HCT116 (cell line): ENCODE data around the gene KRT222. TPM values are rescaled to one million over a fixed set of nuclear protein-coding genes. Genes with fewer than 3 reads are reported as not detected.

Source experiments
- ATAC-seq: fragments of 200-7000 bp; cut with Tn5 transposase; 2 replicates; pipeline ENCODE4 v1.9.1; 2020; ENCODE audit warnings: mild to moderate bottlenecking, moderate library complexity
- BruUV-seq: library from RNA; stranded (reverse); fragments of 400-500 nt; replicated peaks from 2 replicates; lab custom pipeline; 2021; lab: Mats Ljungman, UMichigan
- CTCF ChIA-PET: fragments of 300-600 bp; sonication (Branson Sonifier 250); formaldehyde crosslinking; loops from one replicate; lab custom pipeline; 2021; ENCODE audit warnings: antibody characterized with exemption; lab: Charles Lee
- POLR2A ChIA-PET: fragments of 300-600, 350-600 bp; sonication (Branson Sonifier 250); formaldehyde crosslinking; loops from one replicate; lab custom pipeline; 2021; ENCODE audit warnings: antibody characterized with exemption; lab: Charles Lee
- RAD21 ChIA-PET, 2 experiments: fragments of 300-600 bp; sonication (Branson Sonifier 250); formaldehyde crosslinking; loops; one replicate each; lab custom pipeline; 2023; ENCODE audit warnings: low total read pairs in 2 of 2; ENCODE audit not compliant: uncharacterized antibody in 2 of 2, unreplicated experiment in 2 of 2, low non-redundant PET in 1 of 2; lab: Charles Lee
- DNase-seq: peaks from one replicate; pipeline ENCODE4 v3.0.0-alpha.2; 2010; ENCODE audit warnings: low read depth, low spot score
- H2AFZ ChIP-seq: fragments of 200-600 bp; shearing (Covaris generic), sonication (generic); 2 replicates; pipeline ENCODE4 v1.6.1; 2017; ENCODE audit warnings: low read depth, mixed run types, mixed read lengths, antibody characterized with exemption, low read length; ENCODE audit not compliant: poor library complexity, severe bottlenecking
- H3K27ac ChIP-seq: 2 replicates; pipeline ENCODE4 v1.5.1; 2012; ENCODE audit warnings: low read depth, low read length
- H3K27me3 ChIP-seq: fragments of 200-600 bp; sonication (generic); 2 replicates; pipeline ENCODE4 v1.6.1; 2016; ENCODE audit warnings: mixed run types, low read length, mixed read lengths; ENCODE audit not compliant: insufficient read depth
- H3K36me3 ChIP-seq, 2 experiments: fragments of 200-500 bp in 1 of 2; fragments of 200-600 bp in 1 of 2; sonication (Bioruptor generic) in 1 of 2; sonication (generic) in 1 of 2; 2 replicates each; pipeline versions ENCODE4 v1.5.1 to v1.6.1; 2014 to 2016; ENCODE audit warnings: low read length in 2 of 2, inconsistent platforms in 1 of 2, mixed read lengths in 1 of 2, mixed run types in 1 of 2; ENCODE audit not compliant: insufficient read depth in 2 of 2, control insufficient read depth in 1 of 2
- H3K4me1 ChIP-seq, 2 experiments: fragments of 200-600 bp in 1 of 2; sonication (generic) in 1 of 2; 2 replicates each; pipeline versions ENCODE4 v1.5.1 to v1.6.1; 2012 to 2017; ENCODE audit warnings: low read length in 2 of 2, inconsistent platforms in 1 of 2, mild to moderate bottlenecking in 1 of 2, mixed read lengths in 1 of 2, mixed run types in 1 of 2, moderate library complexity in 1 of 2; ENCODE audit not compliant: insufficient read depth in 2 of 2, control insufficient read depth in 1 of 2
- H3K4me2 ChIP-seq: fragments of 200-600 bp; sonication (generic); 2 replicates; pipeline ENCODE4 v1.6.1; 2017; ENCODE audit warnings: mixed run types, low read length, mixed read lengths
- H3K4me3 ChIP-seq, 2 experiments: fragments of 200-600 bp in 1 of 2; sonication (generic) in 1 of 2; replicated peaks in 1 of 2; 2 replicates each; pipeline ENCODE4 v1.5.1; 2011 to 2016; ENCODE audit warnings: low read length in 2 of 2, control low read depth in 1 of 2, low read depth in 1 of 2, mild to moderate bottlenecking in 1 of 2, mixed read lengths in 1 of 2, mixed run types in 1 of 2
- H3K79me2 ChIP-seq: fragments of 200-600 bp; sonication (generic); 2 replicates; pipeline ENCODE4 v1.6.1; 2017; ENCODE audit warnings: mild to moderate bottlenecking, mixed run types, low read length, moderate library complexity, mixed read lengths; ENCODE audit not compliant: insufficient read depth
- H3K9ac ChIP-seq: fragments of 200-600 bp; sonication (generic); 2 replicates; pipeline ENCODE4 v1.6.1; 2016; ENCODE audit warnings: low read length, mixed read lengths
- H3K9me2 ChIP-seq: fragments of 200-600 bp; sonication (generic), shearing (Covaris generic); 2 replicates; pipeline ENCODE4 v1.6.1; 2017; ENCODE audit warnings: mixed run types, mild to moderate bottlenecking, moderate library complexity; ENCODE audit not compliant: insufficient read depth
- H3K9me3 ChIP-seq, 2 experiments: fragments of 200-500 bp in 1 of 2; fragments of 200-600 bp in 1 of 2; sonication (Bioruptor generic) in 1 of 2; sonication (generic) in 1 of 2; 2 replicates each; pipeline ENCODE4 v1.6.1; 2014 to 2017; ENCODE audit warnings: low read length in 2 of 2, mixed read lengths in 2 of 2, inconsistent platforms in 1 of 2, low read depth in 1 of 2, mild to moderate bottlenecking in 1 of 2, mixed run types in 1 of 2, moderate library complexity in 1 of 2; ENCODE audit not compliant: control insufficient read depth in 1 of 2, insufficient read depth in 1 of 2
- H4K20me1 ChIP-seq: fragments of 200-600 bp; sonication (generic), shearing (Covaris generic); 2 replicates; pipeline ENCODE4 v1.6.1; 2017; ENCODE audit warnings: mixed run types, mild to moderate bottlenecking, moderate library complexity; ENCODE audit not compliant: insufficient read depth
- CBX3 ChIP-seq: IDR thresholded peaks from 2 replicates; pipeline ENCODE4 v1.6.1; 2012; ENCODE audit warnings: low read depth
- CTCF ChIP-seq, 3 experiments: fragments of 200-600 bp in 1 of 3; sonication (generic) in 1 of 3; IDR thresholded peaks in 2 of 3; conservative IDR thresholded peaks in 1 of 3; 2 replicates each; pipeline ENCODE4 v1.5.1; 2012 to 2017; ENCODE audit warnings: low read depth in 2 of 3, low read length in 2 of 3, antibody characterized with exemption in 1 of 3, borderline replicate concordance in 1 of 3, control low read depth in 1 of 3, mild to moderate bottlenecking in 1 of 3, mixed read lengths in 1 of 3, mixed run types in 1 of 3, moderate library complexity in 1 of 3; ENCODE audit not compliant: insufficient read depth in 1 of 3
- EGR1 ChIP-seq: IDR thresholded peaks from 2 replicates; pipeline ENCODE4 v1.6.1; 2012; ENCODE audit warnings: low read depth
- ELF1 ChIP-seq: IDR thresholded peaks from 2 replicates; pipeline ENCODE4 v1.6.1; 2012; ENCODE audit warnings: low read depth, borderline replicate concordance
- MAX ChIP-seq: IDR thresholded peaks from 2 replicates; pipeline ENCODE4 v1.6.1; 2012
- POLR2A ChIP-seq: IDR thresholded peaks from 2 replicates; pipeline ENCODE4 v1.7.0; 2011; ENCODE audit warnings: borderline replicate concordance; ENCODE audit not compliant: insufficient read depth, insufficient read length; ENCODE audit errors: extremely low read depth
- RAD21 ChIP-seq: IDR thresholded peaks from 2 replicates; pipeline ENCODE4 v1.6.1; 2012; ENCODE audit warnings: low read depth, mild to moderate bottlenecking
- REST ChIP-seq: IDR thresholded peaks from 2 replicates; pipeline ENCODE4 v1.6.1; 2012; ENCODE audit warnings: low read depth
- SIN3A ChIP-seq: IDR thresholded peaks from 2 replicates; pipeline ENCODE4 v1.6.1; 2012; ENCODE audit warnings: low read depth
- SP1 ChIP-seq: IDR thresholded peaks from 2 replicates; pipeline ENCODE4 v1.6.1; 2012; ENCODE audit warnings: low read depth
- SRF ChIP-seq: IDR thresholded peaks from 2 replicates; pipeline ENCODE4 v1.6.1; 2012; ENCODE audit warnings: low read depth
- TCF7L2 ChIP-seq: IDR thresholded peaks from 2 replicates; pipeline ENCODE4 v1.7.0; 2011; ENCODE audit warnings: borderline replicate concordance, inconsistent platforms; ENCODE audit not compliant: insufficient read depth, insufficient read length; ENCODE audit errors: extremely low read depth
- YY1 ChIP-seq: IDR thresholded peaks from 2 replicates; pipeline ENCODE4 v1.6.1; 2011; ENCODE audit warnings: low read length, low read depth, moderate library complexity, mild to moderate bottlenecking; ENCODE audit not compliant: insufficient replicate concordance; ENCODE audit errors: extremely low read depth
- ZBTB33 ChIP-seq: IDR thresholded peaks from 2 replicates; pipeline ENCODE4 v1.6.1; 2011; ENCODE audit warnings: mild to moderate bottlenecking, low read length, moderate library complexity; ENCODE audit not compliant: insufficient replicate concordance; ENCODE audit errors: extremely low read depth
- ZFX ChIP-seq: fragments of 450-650 bp; IDR thresholded peaks from 2 replicates; pipeline ENCODE4 v1.6.1; 2017
- intact Hi-C: fragments of 100-400 bp; cut with micrococcal nuclease; formaldehyde crosslinking; loops from 2 replicates; pipeline ENCODE4 v1.10.0; 2022
- total RNA-seq: library from RNA; stranded (reverse); gene quantifications from one replicate; pipeline ENCODE4 v1.2.1, GENCODE V29; 2021; ENCODE audit not compliant: unreplicated experiment

Gene KRT222
- total RNA-seq, 1 experiment from 2014 or later: 5.0 TPM

- no peaks in the 10 kb centered on the region for H3K36me3 ChIP-seq
- intact Hi-C loops: no loop called here
- ATAC-seq: no peak
- DNase-seq: no peak
- no peaks in the 10 kb centered on the region for H4K20me1 ChIP-seq
- no peak overlapping the region for H3K9ac ChIP-seq
- H3K27me3 ChIP-seq: no peaks in the 10 kb centered on the region
- H3K4me1 ChIP-seq: no peaks in the 10 kb centered on the region
- no peak overlapping the region for H3K27ac ChIP-seq
- no peak overlapping the region for H3K4me2 ChIP-seq
- no peaks in the 10 kb centered on the region for H3K9me3 ChIP-seq
- POLR2A ChIA-PET: no interaction called here
- RAD21 ChIA-PET: no interaction called here
- H3K79me2 ChIP-seq: no peaks in the 10 kb centered on the region
- H3K9me2 ChIP-seq: no peaks in the 10 kb centered on the region
- H2AFZ ChIP-seq: no peak overlapping the region
- no peak overlapping the region for H3K4me3 ChIP-seq
- no peak for TF ChIP-seq YY1
- TF ChIP-seq MAX: no peak
- TF ChIP-seq ELF1: no peak
- no peak for TF ChIP-seq CTCF (IDR thresholded peaks at IDR 0.05 in 2 of 3, conservative IDR thresholded peaks at IDR 0.05 in 1 of 3; ENCODE audit: borderline replicate concordance in 1 of 3, insufficient read depth in 1 of 3, low read depth in 2 of 3, low read length in 2 of 3)
- TF ChIP-seq CBX3: no peak
- TF ChIP-seq ZFX: no peak
- CTCF ChIA-PET: no interaction called here
- no TSS peak for BruUV-seq
These were observed 22.1 kb upstream of the KRT222 start for GRCh38 chr17:40687106-40687505.

GRCh38 chr17:40686192-40686591, 21.2 kb upstream of the KRT222 start:
- ChIA-PET CTCF (no interaction called here), RAD21 (no interaction called here), POLR2A (no interaction called here)
- H3K9me2 ChIP-seq: no peaks in the 10 kb centered on the region
- no peak overlapping the region for H2AFZ ChIP-seq
- no peak for ATAC-seq
- H3K79me2 ChIP-seq: no peaks in the 10 kb centered on the region
- no peak overlapping the region for H3K27ac ChIP-seq
- BruUV-seq: no TSS peak
- H3K9ac ChIP-seq: no peak overlapping the region
- no peaks in the 10 kb centered on the region for H3K27me3 ChIP-seq
- no peaks in the 10 kb centered on the region for H3K9me3 ChIP-seq
- DNase-seq: no peak
- H3K4me1 ChIP-seq: no peaks in the 10 kb centered on the region
- intact Hi-C loops: no loop called here
- no peak overlapping the region for H3K4me2 ChIP-seq
- H4K20me1 ChIP-seq: no peaks in the 10 kb centered on the region
- H3K4me3 ChIP-seq: no peak overlapping the region
- no peaks in the 10 kb centered on the region for H3K36me3 ChIP-seq
- TF ChIP-seq POLR2A (no peak), SRF (no peak), SIN3A (no peak), REST (no peak), EGR1 (no peak), SP1 (no peak), ZBTB33 (no peak), RAD21 (no peak), TCF7L2 (no peak)
